AG09309 (cell line): Measurements from ENCODE around the gene EIF4EBP3.

Experiments
- DNase-seq: peaks from one replicate; pipeline ENCODE4 v3.0.0-alpha.2; 2010; ENCODE audit warnings: low read depth
- H3K4me3 ChIP-seq: 2 replicates; pipeline ENCODE4 v1.5.1; 2011; ENCODE audit warnings: mild to moderate bottlenecking, low read depth, low read length, moderate library complexity; ENCODE audit not compliant: control insufficient read depth
- CTCF ChIP-seq: IDR thresholded peaks from 2 replicates; pipeline ENCODE4 v1.5.1; 2011; ENCODE audit warnings: mild to moderate bottlenecking, low read depth, low read length, inconsistent platforms; ENCODE audit not compliant: insufficient read depth, control insufficient read depth; ENCODE audit errors: missing control alignments

EIF4EBP3 gene

GRCh38 chr5:140596321-140596741 is 48.9 kb downstream of the EIF4EBP3 start:
- no peak for DNase-seq
- H3K4me3 ChIP-seq = no peak overlapping the region
- TF ChIP-seq CTCF = no peak

GRCh38 chr5:140598836-140599235 is 51.4 kb downstream of the EIF4EBP3 start:
- DNase-seq = no peak
- TF ChIP-seq CTCF = no peak
- no peak overlapping the region for H3K4me3 ChIP-seq
